K562 (cell line): ENCODE results near the gene RAMP2. TPM values are rescaled to one million over a fixed set of nuclear protein-coding genes. Genes with fewer than 3 reads are reported as not detected.

Source experiments
- CBFA2T3 ChIP-seq: fragments of 450-650 bp; IDR thresholded peaks from 2 replicates; pipeline ENCODE4 v1.6.1; 2017
- CXXC5 ChIP-seq: fragments of 250-450 bp; sonication (Bioruptor Pico); IDR thresholded peaks from 2 replicates; pipeline ENCODE4 v1.8.0; 2022; ENCODE audit warnings: inconsistent platforms, mild to moderate bottlenecking, moderate library complexity
- DPF2 ChIP-seq: fragments of 450-650 bp; IDR thresholded peaks from 2 replicates; pipeline ENCODE4 v1.6.1; 2016
- FOXK2 ChIP-seq, 2 experiments: fragments of 450-650 bp; IDR thresholded peaks in 1 of 2; conservative IDR thresholded peaks in 1 of 2; 2 replicates each; pipeline ENCODE4 v1.6.1; 2016; ENCODE audit warnings: low read depth in 2 of 2, mild to moderate bottlenecking in 1 of 2
- GATA2 ChIP-seq: sonication (generic); formaldehyde crosslinking; IDR thresholded peaks from 2 replicates; pipeline ENCODE4 v1.4.0; 2020; ENCODE audit warnings: mild to moderate bottlenecking, missing genetic modification reagents
- HDAC3 ChIP-seq: fragments of 450-650 bp; IDR thresholded peaks from 2 replicates; pipeline ENCODE4 v1.6.1; 2018; ENCODE audit warnings: borderline replicate concordance, mild to moderate bottlenecking, moderate library complexity; ENCODE audit not compliant: partially characterized antibody
- KDM1A ChIP-seq, 2 experiments: fragments of 450-650 bp; IDR thresholded peaks; 2 replicates each; pipeline ENCODE4 v1.6.1; 2016; ENCODE audit warnings: mild to moderate bottlenecking in 2 of 2
- MXI1 ChIP-seq: IDR thresholded peaks from 2 replicates; pipeline ENCODE4 v1.6.1; 2011; ENCODE audit warnings: low read depth, mild to moderate bottlenecking, improper control_type of control experiment, low read length
- NCOA1 ChIP-seq: fragments of 450-650 bp; IDR thresholded peaks from 2 replicates; pipeline ENCODE4 v1.6.1; 2016; ENCODE audit warnings: low read depth
- NFIC ChIP-seq: fragments of 450-650 bp; IDR thresholded peaks from 2 replicates; pipeline ENCODE4 v1.6.1; 2017; ENCODE audit warnings: mild to moderate bottlenecking, inconsistent platforms
- PHF21A ChIP-seq: fragments of 450-650 bp; IDR thresholded peaks from 2 replicates; pipeline ENCODE4 v1.6.1; 2017; ENCODE audit warnings: low read depth, borderline replicate concordance
- PML ChIP-seq: IDR thresholded peaks from 2 replicates; pipeline ENCODE4 v1.6.1; 2012; ENCODE audit warnings: low read length, inconsistent platforms
- POLR3G ChIP-seq: IDR thresholded peaks from 2 replicates; pipeline ENCODE4 v1.6.1; 2011; ENCODE audit not compliant: insufficient read length, insufficient replicate concordance; ENCODE audit errors: extremely low read depth
- RNF2 ChIP-seq: sonication (generic); IDR thresholded peaks from 2 replicates; pipeline ENCODE4 v1.6.1; 2016
- SMAD1 ChIP-seq: fragments of 150-350 bp; IDR thresholded peaks from 2 replicates; pipeline ENCODE4 v1.6.1; 2014; ENCODE audit warnings: low read length, low read depth; ENCODE audit not compliant: partially characterized antibody
- SMARCC2 ChIP-seq: fragments of 450-650 bp; IDR thresholded peaks from 2 replicates; pipeline ENCODE4 v1.6.1; 2017; ENCODE audit warnings: antibody characterized with exemption, moderate library complexity, mild to moderate bottlenecking, low read depth
- ZNF644 ChIP-seq: fragments of 200-800 bp; sonication (Bioruptor generic); IDR thresholded peaks from 2 replicates; pipeline ENCODE4 v1.6.1; 2016; ENCODE audit warnings: low read depth, missing genetic modification characterization, missing compliant biosample characterization
- polyA plus RNA-seq, 8 experiments: library from polyadenylated mRNA; depleted of rRNA in 4 of 8; stranded (reverse) in 5 of 8; unstranded in 3 of 8; fragments of >200 nt; fragmentation: Nextera tagmentation in 2 of 8; fragmentation: Illumina TruSeq in 1 of 8; extraction: Ambion mirVana in 2 of 8; extraction: Trizol in 1 of 8; gene quantifications; 2 replicates each; pipeline versions ENCODE4 v1.2.1 to v1.2.3, GENCODE V29; 2011 to 2014; ENCODE audit warnings: inconsistent platforms in 1 of 8, missing spikeins in 1 of 8
- total RNA-seq, 7 experiments: library from RNA; depleted of rRNA in 6 of 7; stranded (reverse); fragments of >200 nt in 6 of 7; fragmentation: Illumina TruSeq in 2 of 7; extraction: Trizol in 2 of 7; gene quantifications; 2 replicates each; pipeline versions ENCODE4 v1.2.1 to v1.2.3, GENCODE V29; 2011 to 2021; ENCODE audit warnings: low replicate concordance in 1 of 7
- TF ChIP-seq, protein P1 (sequence below): conservative IDR thresholded peaks from 2 replicates; pipeline ENCODE4 v1.6.1; 2011; ENCODE audit warnings: low read depth, mild to moderate bottlenecking, low read length; ENCODE audit not compliant: control insufficient read depth
- TF ChIP-seq, protein P2 (sequence below): fragments of 450-650 bp; IDR thresholded peaks from 2 replicates; pipeline ENCODE4 v1.6.1; 2017; ENCODE audit warnings: antibody characterized with exemption
- TF ChIP-seq, protein P3 (sequence below): fragments of 250-450 bp; sonication (Bioruptor Pico); IDR thresholded peaks from 2 replicates; pipeline ENCODE4 v1.8.0; 2022; ENCODE audit warnings: moderate library complexity, mild to moderate bottlenecking, inconsistent platforms
- TF ChIP-seq, protein P4 (sequence below), 2 experiments: fragments of 450-650 bp; IDR thresholded peaks; 2 replicates each; pipeline ENCODE4 v1.6.1; 2018; ENCODE audit warnings: mild to moderate bottlenecking in 2 of 2, low read depth in 1 of 2; ENCODE audit not compliant: partially characterized antibody in 2 of 2

The RAMP2 gene
- total and polyA plus RNA-seq, 9 of the 15 experiments (the other 6 are each of a cell fraction or from before 2014, with no cell fraction given): not detected

DNA sequence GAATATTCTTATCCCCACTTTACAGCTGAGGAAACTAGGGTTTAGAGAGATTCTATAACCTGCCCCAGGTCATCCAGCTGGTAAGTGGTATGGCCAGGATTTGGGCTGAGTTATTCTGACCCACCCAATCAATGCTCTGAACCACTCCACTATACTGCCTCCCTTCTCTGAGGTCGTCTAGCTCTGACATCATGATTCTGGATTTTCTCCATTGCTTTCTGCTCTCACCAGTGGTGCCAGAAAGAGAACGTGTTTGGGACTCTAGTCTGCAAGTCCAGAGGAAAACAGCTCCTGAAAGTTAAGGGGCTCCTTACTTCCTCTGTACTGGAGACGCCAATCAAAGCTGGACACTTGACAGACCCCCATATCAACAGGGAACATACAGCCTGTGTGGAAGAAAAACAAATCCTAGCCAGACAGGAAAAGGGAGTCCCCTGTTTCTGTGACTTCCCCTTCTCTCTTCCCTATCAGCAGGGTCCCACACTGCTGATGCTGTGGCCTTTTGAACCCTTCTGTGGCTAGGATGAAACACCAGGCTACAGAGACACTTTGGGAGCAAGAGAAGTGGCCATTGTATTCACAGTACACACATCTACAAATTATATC, 10.2 kb upstream of the RAMP2 start (continued):
- TF ChIP-seq RNF2 (peak; percentile 73; the same call in 1 of the 2 replicates), ZNF644 (tag) (0 out of 2 replicates have a peak, but pooled peaks have one; percentile 51), DPF2 (peak; percentile 86), FOXK2 (conservative IDR thresholded peaks at IDR 0.05 in 1 of 2, IDR thresholded peaks at IDR 0.05 in 1 of 2; ENCODE audit: low read depth in 2 of 2) (peak; percentile 47 to 53; a peak in 2 of 4 replicates), NFIC (peak; percentile 89), MXI1 (no peak), KDM1A (IDR thresholded peaks at IDR 0.05) (peak; percentile 100), GATA2 (peak; percentile 79; the same call in 1 of the 2 replicates), POLR3G (no peak), CXXC5 (CRISPR knock-in tag) (peak; percentile 37; the same call in 1 of the 2 replicates), CBFA2T3 (peak; percentile 98), SMARCC2 (peak; percentile 79; the same call in 1 of the 2 replicates), NCOA1 (peak; percentile 62; the same call in 1 of the 2 replicates), PHF21A (peak; percentile 72; the same call in 1 of the 2 replicates), SMAD1 (no peak), PML (peak; percentile 86), HDAC3 (peak; percentile 91)
- TF ChIP-seq, protein P1, sequence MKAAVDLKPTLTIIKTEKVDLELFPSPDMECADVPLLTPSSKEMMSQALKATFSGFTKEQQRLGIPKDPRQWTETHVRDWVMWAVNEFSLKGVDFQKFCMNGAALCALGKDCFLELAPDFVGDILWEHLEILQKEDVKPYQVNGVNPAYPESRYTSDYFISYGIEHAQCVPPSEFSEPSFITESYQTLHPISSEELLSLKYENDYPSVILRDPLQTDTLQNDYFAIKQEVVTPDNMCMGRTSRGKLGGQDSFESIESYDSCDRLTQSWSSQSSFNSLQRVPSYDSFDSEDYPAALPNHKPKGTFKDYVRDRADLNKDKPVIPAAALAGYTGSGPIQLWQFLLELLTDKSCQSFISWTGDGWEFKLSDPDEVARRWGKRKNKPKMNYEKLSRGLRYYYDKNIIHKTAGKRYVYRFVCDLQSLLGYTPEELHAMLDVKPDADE: no peak; the same call in 1 of the 2 replicates
- TF ChIP-seq, protein P2, sequence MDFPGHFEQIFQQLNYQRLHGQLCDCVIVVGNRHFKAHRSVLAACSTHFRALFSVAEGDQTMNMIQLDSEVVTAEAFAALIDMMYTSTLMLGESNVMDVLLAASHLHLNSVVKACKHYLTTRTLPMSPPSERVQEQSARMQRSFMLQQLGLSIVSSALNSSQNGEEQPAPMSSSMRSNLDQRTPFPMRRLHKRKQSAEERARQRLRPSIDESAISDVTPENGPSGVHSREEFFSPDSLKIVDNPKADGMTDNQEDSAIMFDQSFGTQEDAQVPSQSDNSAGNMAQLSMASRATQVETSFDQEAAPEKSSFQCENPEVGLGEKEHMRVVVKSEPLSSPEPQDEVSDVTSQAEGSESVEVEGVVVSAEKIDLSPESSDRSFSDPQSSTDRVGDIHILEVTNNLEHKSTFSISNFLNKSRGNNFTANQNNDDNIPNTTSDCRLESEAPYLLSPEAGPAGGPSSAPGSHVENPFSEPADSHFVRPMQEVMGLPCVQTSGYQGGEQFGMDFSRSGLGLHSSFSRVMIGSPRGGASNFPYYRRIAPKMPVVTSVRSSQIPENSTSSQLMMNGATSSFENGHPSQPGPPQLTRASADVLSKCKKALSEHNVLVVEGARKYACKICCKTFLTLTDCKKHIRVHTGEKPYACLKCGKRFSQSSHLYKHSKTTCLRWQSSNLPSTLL: no peak
- TF ChIP-seq, protein P3, sequence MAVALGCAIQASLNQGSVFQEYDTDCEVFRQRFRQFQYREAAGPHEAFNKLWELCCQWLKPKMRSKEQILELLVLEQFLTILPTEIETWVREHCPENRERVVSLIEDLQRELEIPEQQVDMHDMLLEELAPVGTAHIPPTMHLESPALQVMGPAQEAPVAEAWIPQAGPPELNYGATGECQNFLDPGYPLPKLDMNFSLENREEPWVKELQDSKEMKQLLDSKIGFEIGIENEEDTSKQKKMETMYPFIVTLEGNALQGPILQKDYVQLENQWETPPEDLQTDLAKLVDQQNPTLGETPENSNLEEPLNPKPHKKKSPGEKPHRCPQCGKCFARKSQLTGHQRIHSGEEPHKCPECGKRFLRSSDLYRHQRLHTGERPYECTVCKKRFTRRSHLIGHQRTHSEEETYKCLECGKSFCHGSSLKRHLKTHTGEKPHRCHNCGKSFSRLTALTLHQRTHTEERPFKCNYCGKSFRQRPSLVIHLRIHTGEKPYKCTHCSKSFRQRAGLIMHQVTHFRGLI (CRISPR knock-in tag): peak; percentile 30; the same call in 1 of the 2 replicates
- TF ChIP-seq, protein P4, sequence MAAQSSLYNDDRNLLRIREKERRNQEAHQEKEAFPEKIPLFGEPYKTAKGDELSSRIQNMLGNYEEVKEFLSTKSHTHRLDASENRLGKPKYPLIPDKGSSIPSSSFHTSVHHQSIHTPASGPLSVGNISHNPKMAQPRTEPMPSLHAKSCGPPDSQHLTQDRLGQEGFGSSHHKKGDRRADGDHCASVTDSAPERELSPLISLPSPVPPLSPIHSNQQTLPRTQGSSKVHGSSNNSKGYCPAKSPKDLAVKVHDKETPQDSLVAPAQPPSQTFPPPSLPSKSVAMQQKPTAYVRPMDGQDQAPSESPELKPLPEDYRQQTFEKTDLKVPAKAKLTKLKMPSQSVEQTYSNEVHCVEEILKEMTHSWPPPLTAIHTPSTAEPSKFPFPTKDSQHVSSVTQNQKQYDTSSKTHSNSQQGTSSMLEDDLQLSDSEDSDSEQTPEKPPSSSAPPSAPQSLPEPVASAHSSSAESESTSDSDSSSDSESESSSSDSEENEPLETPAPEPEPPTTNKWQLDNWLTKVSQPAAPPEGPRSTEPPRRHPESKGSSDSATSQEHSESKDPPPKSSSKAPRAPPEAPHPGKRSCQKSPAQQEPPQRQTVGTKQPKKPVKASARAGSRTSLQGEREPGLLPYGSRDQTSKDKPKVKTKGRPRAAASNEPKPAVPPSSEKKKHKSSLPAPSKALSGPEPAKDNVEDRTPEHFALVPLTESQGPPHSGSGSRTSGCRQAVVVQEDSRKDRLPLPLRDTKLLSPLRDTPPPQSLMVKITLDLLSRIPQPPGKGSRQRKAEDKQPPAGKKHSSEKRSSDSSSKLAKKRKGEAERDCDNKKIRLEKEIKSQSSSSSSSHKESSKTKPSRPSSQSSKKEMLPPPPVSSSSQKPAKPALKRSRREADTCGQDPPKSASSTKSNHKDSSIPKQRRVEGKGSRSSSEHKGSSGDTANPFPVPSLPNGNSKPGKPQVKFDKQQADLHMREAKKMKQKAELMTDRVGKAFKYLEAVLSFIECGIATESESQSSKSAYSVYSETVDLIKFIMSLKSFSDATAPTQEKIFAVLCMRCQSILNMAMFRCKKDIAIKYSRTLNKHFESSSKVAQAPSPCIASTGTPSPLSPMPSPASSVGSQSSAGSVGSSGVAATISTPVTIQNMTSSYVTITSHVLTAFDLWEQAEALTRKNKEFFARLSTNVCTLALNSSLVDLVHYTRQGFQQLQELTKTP (IDR thresholded peaks at IDR 0.05; ENCODE audit: low read depth in 1 of 2, partially characterized antibody in 2 of 2): peak in 1 of 2 experiments; percentile 14
